ENCODE results near the gene MTRF1L.
"Not testable (repeated sequence)": the region's sequence is repeated elsewhere in the genome, so short reads cannot be mapped to it uniquely, and the experiment has no call there.

- TF ChIP-seq EZH2 (IDR thresholded peaks at IDR 0.05; ENCODE audit: borderline replicate concordance, low read depth, low read length, severe bottlenecking); CTCF (IDR thresholded peaks at IDR 0.05; ENCODE audit: borderline replicate concordance, extremely low read depth, low read length, poor library complexity, severe bottlenecking): not testable (repeated sequence)
These were observed 36.2 kb downstream of the MTRF1L start for GRCh38 chr6:152966168-152966894.

All from DND-41 (cell line).